Esophagus squamous epithelium (tissue), 4 donors: Measurements from ENCODE around the gene BABAM1.

Experiments used
- CTCF ChIP-seq, 6 experiments: fragments of 450-650 bp in 4 of 6; fragments of 200-600 bp in 2 of 6; sonication (generic) in 2 of 6; IDR thresholded peaks; one replicate each; pipeline ENCODE4 v1.5.1; 2016 to 2019; ENCODE audit warnings: antibody characterized with exemption in 6 of 6, mild to moderate bottlenecking in 4 of 6, moderate library complexity in 4 of 6
- POLR2A ChIP-seq, 4 donors: fragments of 450-650 bp; IDR thresholded peaks; one replicate each; pipeline ENCODE4 v1.6.1; 2017; ENCODE audit warnings: antibody characterized with exemption in 4 of 4, mild to moderate bottlenecking in 4 of 4, moderate library complexity in 3 of 4

GRCh38 chr19:17309198-17309964 is 42.1 kb downstream of the BABAM1 start, which contains the start of gene DDA1:
- peak in 1 of 6 experiments; percentile 39 for TF ChIP-seq CTCF (IDR thresholded peaks at IDR 0.05)
- peak in 3 of 4 donors; percentile 64 to 74 (median 71) for TF ChIP-seq POLR2A (IDR thresholded peaks at IDR 0.05)
